Bronchial epithelial cell (primary cell): ENCODE measurements around the gene SDS. TPM values are rescaled to one million over a fixed set of nuclear protein-coding genes. Genes with fewer than 3 reads are reported as not detected.
A peak's percentile ranks its signal among the peaks of the same experiment; 100 is the strongest.

Source experiments
- DNase-seq: peaks from one replicate; pipeline ENCODE4 v3.0.0-alpha.2; 2010; ENCODE audit warnings: low read depth
- FAIRE-seq: peaks from 2 replicates; lab custom pipeline; 2011; peaks lifted over from hg19 to GRCh38; lab: Jason Lieb, UNC
- H3K27me3 ChIP-seq: 2 replicates; pipeline ENCODE4 v1.5.1; 2011; ENCODE audit warnings: low read length; ENCODE audit not compliant: control insufficient read depth, insufficient read depth
- H3K36me3 ChIP-seq: 2 replicates; pipeline ENCODE4 v1.5.1; 2011; ENCODE audit warnings: low read length; ENCODE audit not compliant: control insufficient read depth, insufficient read depth
- H3K4me3 ChIP-seq: 2 replicates; pipeline ENCODE4 v1.5.1; 2011; ENCODE audit warnings: mild to moderate bottlenecking, low read depth, low read length, control low read depth
- CTCF ChIP-seq: IDR thresholded peaks from 2 replicates; pipeline ENCODE4 v1.5.1; 2011; ENCODE audit warnings: mild to moderate bottlenecking, moderate library complexity, low read length, control low read depth, inconsistent platforms; ENCODE audit not compliant: insufficient read depth, severe bottlenecking
- total RNA-seq: library from RNA; depleted of rRNA; stranded (reverse); fragments of >200 nt; gene quantifications from 2 replicates; pipeline ENCODE4 v1.2.1, GENCODE V29; 2014

SDS gene
- total RNA-seq, 1 donor from 2014 or later, result not detected

GRCh38 chr12:113424915-113425823, 21.5 kb upstream of the SDS start:
- Histone ChIP-seq H3K4me3 (no peak overlapping the region), H3K36me3 (no peaks in the 10 kb centered on the region), H3K27me3 (no peaks in the 10 kb centered on the region)
- FAIRE-seq (no peak), DNase-seq (peak; percentile 18)
- peak; percentile 89 for TF ChIP-seq CTCF

GRCh38 chr12:113424456-113424855, 20.8 kb upstream of the SDS start:
- FAIRE-seq (no peak), DNase-seq (no peak)
- Histone ChIP-seq H3K4me3 (no peak overlapping the region), H3K36me3 (no peaks in the 10 kb centered on the region), H3K27me3 (no peaks in the 10 kb centered on the region)
- TF ChIP-seq CTCF, result no peak

- Histone ChIP-seq H3K36me3 (no peaks in the 10 kb centered on the region), H3K27me3 (no peaks in the 10 kb centered on the region), H3K4me3 (peak overlapping the region; percentile 56)
- FAIRE-seq, result no peak
- peak; percentile 17 for DNase-seq
- TF ChIP-seq CTCF, result no peak
These were observed 19.4 kb upstream of the SDS start for GRCh38 chr12:113422886-113423669.

GRCh38 chr12:113422030-113422885, 18.6 kb upstream of the SDS start, which contains the start of gene SDSL:
TSS of gene SDSL (plus strand) at chr12:113422380. CDS start at chr12:113427983, 5,603 bp downstream.
- Histone ChIP-seq H3K4me3 (peak within 1 kb of the TSS; percentile 56), H3K36me3 (no peaks in the 10 kb centered on the region), H3K27me3 (no peaks in the 10 kb centered on the region)
- FAIRE-seq, result no peak
- no peak for TF ChIP-seq CTCF
- DNase-seq, result peak; percentile 84

GRCh38 chr12:113420996-113421595, 17.4 kb upstream of the SDS start:
- TF ChIP-seq CTCF, result no peak
- FAIRE-seq (no peak), DNase-seq (no peak)
- no peaks in the 10 kb centered on the region for H3K27me3 ChIP-seq
- no peaks in the 10 kb centered on the region for H3K36me3 ChIP-seq
- H3K4me3 ChIP-seq, result no peak overlapping the region
